ENCODE results near the gene CAPN8. TPM values are rescaled to one million over a fixed set of nuclear protein-coding genes. Genes with fewer than 3 reads are reported as not detected.
A peak's percentile ranks its signal among the peaks of the same experiment; 100 is the strongest.

The CAPN8 gene
- total RNA-seq, 1 donor from 2014 or later, result not detected

- peak overlapping the region; percentile 5 for H3K4me3 ChIP-seq (ENCODE audit: low read depth, low read length)
- DNase-seq (ENCODE audit: low read depth), result peak; percentile 98
- no peak for TF ChIP-seq CTCF (conservative IDR thresholded peaks at IDR 0.05; ENCODE audit: low read depth, low read length)
These were observed 41.9 kb upstream of the CAPN8 start for GRCh38 chr1:223707256-223708000.

GRCh38 chr1:223706077-223706973, 40.8 kb upstream of the CAPN8 start:
- no peak for DNase-seq (ENCODE audit: low read depth)
- H3K4me3 ChIP-seq (ENCODE audit: low read depth, low read length), result no peak overlapping the region
- no peak for TF ChIP-seq CTCF (conservative IDR thresholded peaks at IDR 0.05; ENCODE audit: low read depth, low read length)

- no peak for TF ChIP-seq CTCF (conservative IDR thresholded peaks at IDR 0.05; ENCODE audit: low read depth, low read length)
- DNase-seq (ENCODE audit: low read depth), result no peak
- no peak overlapping the region for H3K4me3 ChIP-seq (ENCODE audit: low read depth, low read length)
These were observed 39.7 kb upstream of the CAPN8 start for GRCh38 chr1:223704921-223705878.

GRCh38 chr1:223703668-223704013, 38.1 kb upstream of the CAPN8 start:
- no peak for DNase-seq (ENCODE audit: low read depth)
- no peak overlapping the region for H3K4me3 ChIP-seq (ENCODE audit: low read depth, low read length)
- TF ChIP-seq CTCF (conservative IDR thresholded peaks at IDR 0.05; ENCODE audit: low read depth, low read length), result no peak

GRCh38 chr1:223702735-223703667, 37.5 kb upstream of the CAPN8 start:
- TF ChIP-seq CTCF (conservative IDR thresholded peaks at IDR 0.05; ENCODE audit: low read depth, low read length), result no peak
- DNase-seq (ENCODE audit: low read depth), result no peak
- no peak overlapping the region for H3K4me3 ChIP-seq (ENCODE audit: low read depth, low read length)

Measured in epithelial cell of proximal tubule (primary cell).